Endometrial microvascular endothelial cells (primary cell): ENCODE data around the gene ADCY4. TPM values are rescaled to one million over a fixed set of nuclear protein-coding genes. Genes with fewer than 3 reads are reported as not detected.
"Not testable (repeated sequence)": the region's sequence is repeated elsewhere in the genome, so short reads cannot be mapped to it uniquely, and the experiment has no call there.

Experiments used
- in situ Hi-C: cut with HindIII; loops from 2 replicates; pipeline ENCODE4 v1.10.0; 2017; ENCODE audit warnings: low sequenced_read_pairs, low pct_unique_long_range_greater_than_20kb; ENCODE audit errors: inconsistent ontology term
- total RNA-seq: library from RNA; depleted of rRNA; stranded (reverse); fragments of >200 nt; gene quantifications from one replicate; pipeline ENCODE4 v1.2.3, GENCODE V29; 2015; ENCODE audit errors: inconsistent ontology term

Gene ADCY4
- total RNA-seq, 1 donor from 2014 or later = 13.9 TPM

DNA sequence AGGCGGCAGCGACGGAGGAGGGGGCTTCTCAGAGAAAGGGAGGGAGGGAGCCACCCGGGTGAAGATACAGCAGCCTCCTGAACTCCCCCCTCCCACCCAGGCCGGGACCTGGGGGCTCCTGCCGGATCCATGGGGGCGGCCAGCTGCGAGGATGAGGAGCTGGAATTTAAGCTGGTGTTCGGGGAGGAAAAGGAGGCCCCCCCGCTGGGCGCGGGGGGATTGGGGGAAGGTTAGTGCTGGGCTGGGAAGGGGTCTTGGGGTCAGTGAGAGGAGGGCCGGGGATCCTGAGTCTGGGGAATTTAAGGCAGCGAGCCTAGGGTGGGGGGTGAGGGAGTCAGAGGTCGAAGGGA, 33.3 kb upstream of the ADCY4 start:
- in situ Hi-C loops = loop anchor here (5.0 kb wide), 1 partner anchor 69 kb away; no protein-coding TSS in a partner anchor

DNA sequence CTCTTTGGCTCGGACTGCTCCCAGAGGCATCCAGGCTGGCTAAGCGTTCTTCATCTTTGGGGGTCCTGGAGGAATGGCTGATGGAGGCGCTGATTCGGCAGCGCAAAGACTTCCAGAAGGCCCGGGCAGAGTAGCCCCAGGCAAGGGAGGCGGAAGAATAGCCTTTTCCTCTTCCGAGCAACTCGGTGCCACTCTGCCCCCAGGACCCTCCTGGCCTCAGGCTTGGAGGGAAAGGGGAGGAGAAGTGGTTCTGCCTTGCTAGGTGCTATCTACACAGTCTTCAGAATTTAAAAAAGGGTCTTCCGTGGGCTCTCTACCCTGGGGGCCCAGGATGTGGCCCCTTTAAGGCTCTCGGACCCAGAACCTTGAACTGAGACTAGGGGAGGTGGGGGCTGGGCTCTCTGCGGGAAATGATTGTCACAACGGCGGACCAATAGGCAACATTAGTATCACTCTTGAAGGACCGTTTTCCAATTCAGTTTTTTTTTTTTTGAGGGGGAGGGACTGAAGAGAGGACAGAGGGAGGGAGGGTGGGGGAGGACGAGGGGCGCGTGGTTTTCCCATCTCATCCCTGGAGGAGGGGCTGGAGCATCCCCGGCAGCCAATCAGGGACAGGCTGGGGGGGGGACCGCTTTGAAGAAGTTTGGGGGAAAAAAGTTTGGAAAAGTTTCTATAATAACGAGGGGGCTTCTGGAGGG, 32.8 kb upstream of the ADCY4 start, which contains the start of gene NFATC4:
Gene NFATC4, plus strand, starts transcription at position 671 of the 698 bp plus-strand sequence. CDS start 157 bp downstream, outside the sequence.
- in situ Hi-C loops = loop anchor here (5.0 kb wide), 1 partner anchor 70 kb away; no protein-coding TSS in a partner anchor

DNA sequence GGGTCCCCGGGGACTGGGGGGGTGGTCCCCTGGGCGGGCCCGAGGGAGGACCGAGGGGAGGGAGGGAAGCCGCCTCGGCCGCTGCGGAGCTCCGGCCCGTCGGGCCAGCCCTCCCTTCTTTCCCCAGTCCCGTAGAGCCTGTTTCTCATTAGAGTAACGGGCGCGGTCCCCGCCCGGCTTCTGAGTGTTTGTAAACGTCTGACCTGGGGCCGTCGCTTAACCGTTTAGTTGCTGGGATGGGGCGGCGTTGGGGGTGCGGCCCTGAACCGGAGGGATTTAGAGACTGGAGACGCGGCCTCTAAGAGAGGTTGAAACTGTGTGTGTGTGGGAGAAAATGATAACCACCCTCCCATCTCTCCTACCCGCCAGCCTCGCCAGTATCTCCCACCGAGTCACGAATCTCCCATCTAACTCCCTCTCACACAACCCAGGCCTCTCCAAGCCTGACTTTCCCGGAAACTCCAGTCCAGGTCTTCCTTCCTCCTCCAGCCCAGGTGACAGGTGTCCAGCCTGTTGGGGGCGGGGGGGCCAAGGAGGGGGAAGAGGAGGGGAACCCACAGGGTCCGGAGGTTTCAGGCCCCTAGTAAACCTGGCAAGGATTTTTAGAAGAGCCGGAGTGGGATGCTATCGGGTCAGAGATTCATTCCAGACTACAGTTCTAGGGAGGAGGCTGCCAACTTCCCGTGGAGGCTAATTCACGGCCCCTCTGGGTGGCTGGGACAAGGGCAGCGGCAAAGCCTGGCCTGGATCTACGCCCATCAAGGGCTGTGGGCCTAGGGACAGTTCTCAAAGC, 32.0 kb upstream of the ADCY4 start:
- in situ Hi-C loops = loop anchor here (5.0 kb wide), 1 partner anchor 70 kb away; no protein-coding TSS in a partner anchor

DNA sequence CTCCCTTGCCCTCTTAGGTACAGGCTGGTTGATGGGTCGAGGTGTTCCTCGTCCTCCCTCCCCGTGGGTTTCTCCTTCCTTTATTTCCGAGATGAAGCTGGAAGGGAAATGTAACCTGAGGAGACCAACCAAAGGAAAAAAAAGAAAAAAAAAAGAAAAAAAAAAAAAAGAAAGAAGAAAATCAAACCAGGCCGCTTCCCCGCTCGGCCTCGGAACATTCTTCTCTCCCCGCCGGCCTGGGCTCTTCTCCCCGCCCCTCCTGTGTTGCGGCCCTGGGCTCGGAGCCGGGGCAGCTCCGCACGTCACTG, 31.5 kb upstream of the ADCY4 start:
- in situ Hi-C loops = loop anchor here (5.0 kb wide), 1 partner anchor 71 kb away; no protein-coding TSS in a partner anchor

DNA sequence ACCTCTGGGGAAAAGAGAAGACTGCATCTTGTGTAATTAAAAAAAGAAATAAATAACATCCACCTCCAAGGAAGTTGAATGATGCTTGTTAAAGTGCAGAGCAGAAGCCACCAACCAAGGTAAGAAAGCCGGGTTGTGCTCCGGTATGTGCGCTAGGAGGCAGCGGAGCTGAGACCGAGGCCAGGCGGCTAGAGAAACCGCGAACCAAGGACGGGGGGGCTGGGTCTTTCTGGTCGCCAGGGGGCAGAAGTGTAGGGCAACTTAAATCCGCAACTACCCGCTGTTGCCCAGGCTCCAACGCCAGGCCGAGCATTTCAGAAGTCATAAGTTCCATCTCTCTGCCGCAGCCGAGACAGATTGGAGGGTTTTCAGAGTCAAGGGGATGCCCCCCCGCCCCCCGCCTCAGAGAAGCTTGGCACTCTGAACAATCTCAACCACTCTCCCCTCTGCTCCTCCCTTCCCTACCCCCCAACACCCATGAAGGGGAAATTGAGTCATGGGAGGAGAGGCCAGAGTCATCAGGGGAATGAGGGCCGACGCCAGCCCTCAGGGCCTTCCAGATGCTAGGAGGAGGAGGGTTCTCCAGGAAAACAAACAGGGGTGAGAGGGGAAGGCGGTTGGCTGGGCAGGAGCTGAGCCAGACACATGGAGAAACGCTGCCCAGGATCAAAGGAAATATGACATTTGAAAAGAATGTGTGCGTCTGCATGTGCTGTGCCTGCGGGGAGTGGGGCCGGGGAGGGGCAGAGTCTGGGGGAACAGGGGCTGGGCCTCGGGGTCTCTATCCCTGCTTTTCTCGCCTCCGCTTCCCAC, 30.9 kb upstream of the ADCY4 start:
- in situ Hi-C loops = loop anchor here (5.0 kb wide), 1 partner anchor 71 kb away; no protein-coding TSS in a partner anchor

DNA sequence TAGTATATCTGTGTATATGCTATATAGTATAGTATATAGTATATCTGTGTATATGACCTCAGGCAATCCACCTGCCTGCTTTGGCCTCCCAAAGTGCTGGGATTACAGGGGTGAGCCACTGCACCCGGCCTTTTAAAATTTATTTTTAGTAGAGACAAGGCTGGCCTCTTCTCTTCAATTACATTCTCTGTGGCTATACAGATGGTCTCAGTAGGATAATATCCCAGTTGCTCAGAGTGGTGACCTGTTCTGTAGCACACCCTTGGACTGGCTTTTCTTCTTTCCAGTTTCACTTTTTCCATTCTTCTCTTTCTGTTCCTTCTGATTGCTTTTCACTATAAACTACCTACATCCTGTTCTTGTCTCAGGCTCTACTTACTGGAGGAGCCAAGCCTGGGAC, 30.0 kb upstream of the ADCY4 start:
- in situ Hi-C loops = loop anchor here (5.0 kb wide), 1 partner anchor 72 kb away; no protein-coding TSS in a partner anchor

DNA sequence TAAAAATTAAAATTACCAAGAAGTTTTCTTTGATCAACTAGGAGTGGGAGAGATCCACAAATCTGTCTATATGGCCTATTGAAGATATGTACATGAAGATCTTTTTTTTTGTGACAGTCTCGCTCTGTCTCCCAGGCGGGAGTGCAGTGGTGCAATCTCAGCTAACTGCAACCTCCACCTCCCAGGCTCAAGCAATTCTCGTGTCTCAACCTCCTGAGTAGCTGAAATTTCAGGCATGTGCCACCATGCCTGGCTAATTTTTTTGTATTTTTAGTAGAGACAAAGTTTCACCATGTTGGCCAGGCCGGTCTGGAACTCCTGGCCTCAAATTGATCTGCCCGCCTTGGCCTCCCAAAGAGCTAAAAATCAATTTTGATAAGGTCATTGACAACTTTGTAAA, 28.5 kb upstream of the ADCY4 start:
- in situ Hi-C loops = no loop called here

DNA sequence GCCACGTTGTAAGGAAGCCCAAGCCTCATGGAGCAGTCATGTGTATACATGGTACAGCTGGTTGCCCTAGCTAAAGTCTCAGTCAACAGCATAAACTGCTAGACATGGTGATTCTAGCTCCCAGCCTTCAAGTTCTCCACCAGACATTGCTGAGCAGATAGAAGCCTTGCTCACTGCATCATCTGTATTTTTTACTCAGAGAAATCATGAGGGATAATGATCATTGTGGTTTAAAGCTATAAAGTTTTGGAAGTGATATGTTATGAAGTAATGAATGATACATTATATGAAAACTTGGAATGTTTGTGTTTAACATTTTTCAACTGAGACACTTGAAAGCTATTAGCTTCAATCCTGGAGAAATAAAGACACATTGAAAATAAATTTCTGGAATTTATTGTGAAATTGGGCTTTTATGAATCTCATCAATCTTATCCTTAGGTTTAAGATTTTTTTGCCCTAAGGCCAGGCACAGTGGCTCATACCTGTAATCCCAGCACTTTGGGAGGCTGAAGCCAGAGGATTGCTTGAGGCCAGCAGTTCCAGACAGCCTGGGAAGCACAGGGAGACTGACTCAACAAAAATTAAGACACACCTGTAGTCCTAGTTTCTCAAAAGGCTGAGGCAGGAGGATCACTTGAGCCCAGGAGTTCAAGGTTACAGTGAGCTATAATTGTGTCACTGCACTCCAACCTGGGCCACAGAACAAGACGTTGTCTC, 27.5 kb upstream of the ADCY4 start:
- in situ Hi-C loops = no loop called here

DNA sequence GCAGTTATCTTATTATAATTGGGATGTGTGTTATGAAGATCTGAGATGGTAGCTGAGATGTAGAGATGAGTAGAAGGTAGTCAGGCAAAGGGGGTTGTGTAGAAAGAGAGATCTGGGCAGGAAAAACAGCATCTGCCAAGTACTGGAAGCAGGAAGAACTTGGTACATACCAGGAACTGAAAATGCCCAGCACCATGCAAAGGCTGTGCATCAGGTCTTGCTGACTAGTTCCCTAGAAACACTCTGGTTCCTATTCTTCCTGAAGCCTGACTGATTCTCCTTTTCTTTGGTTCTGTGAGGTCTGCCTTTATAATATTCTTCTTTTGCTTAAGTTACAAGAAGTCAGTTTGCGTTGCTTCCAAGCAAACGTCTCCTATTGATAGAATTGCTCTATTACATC, 26.5 kb upstream of the ADCY4 start:
- in situ Hi-C loops = no loop called here

DNA sequence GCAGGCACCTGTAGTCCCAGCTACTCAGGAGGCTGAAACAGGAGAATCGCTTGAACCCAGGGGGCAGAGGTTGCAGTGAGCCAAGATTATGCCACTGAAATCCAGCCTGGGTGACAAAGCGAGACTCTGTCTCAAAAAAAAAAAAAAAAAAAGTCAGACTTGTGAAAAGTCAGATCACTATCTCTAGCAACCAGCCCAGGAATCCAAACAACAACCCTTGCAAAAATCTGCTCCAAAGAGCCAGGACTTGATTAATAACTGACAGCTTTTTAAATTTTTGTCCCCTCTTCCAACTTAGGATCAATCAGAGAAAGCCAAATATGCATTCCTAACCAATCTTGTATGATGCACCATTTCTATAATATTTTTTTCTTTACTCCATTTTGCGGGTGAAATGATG, 25.4 kb upstream of the ADCY4 start:
- in situ Hi-C loops = no loop called here

DNA sequence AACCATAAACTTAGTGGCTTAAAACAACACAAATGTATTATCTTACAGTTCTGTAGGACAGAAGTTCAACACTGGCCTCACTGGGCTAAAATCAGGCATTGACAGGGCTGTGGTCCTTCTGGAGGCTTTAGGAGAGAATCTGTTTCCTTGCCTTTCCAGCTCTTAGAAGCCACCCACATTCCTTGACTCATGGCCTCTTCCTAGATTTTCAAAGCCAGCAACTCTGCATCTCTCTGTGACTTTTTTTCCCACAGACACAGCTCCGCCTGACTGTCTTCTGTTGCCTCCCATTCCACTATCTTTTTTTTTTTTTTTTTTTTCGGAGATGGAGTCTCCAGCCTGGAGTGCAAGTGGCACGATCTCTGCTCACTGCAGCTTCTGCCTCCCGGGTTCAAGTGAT, 21.3 kb upstream of the ADCY4 start:
- in situ Hi-C loops = no loop called here

DNA sequence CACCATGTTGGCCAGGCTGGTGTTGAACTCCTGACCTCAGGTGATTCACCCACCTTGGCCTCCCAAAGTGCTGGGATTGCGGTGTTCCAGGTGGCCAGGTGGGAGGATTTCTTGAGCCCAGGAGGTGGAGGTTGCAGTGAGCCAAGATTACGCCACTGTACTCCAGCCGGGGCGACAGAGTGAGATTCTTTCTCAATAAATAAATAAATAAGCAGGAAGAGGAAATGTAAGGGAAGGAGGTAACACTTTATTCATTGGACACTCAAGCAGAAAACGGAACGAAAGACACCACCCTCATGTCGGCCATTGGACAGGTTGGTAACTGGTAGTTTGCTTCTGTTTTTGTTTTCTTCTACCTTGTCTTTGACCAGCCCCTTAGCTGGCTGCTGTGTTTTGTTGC, 20.1 kb upstream of the ADCY4 start:
- in situ Hi-C loops = no loop called here

DNA sequence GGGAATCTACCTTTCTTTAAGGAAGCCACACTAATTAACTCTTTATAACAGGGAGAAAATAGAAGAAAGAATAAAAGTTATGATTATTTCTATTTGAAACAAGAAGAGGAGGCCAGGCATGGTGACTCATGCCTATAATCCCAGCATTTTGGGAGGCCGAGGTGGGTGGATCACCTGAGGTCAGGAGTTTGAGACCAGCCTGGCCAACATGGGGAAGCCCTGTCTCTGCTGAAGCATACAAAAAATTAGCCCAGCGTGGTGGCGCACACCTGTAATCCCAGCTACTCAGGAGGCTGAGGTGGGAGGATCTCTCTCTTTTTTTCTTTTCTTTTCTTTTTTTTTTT, 19.6 kb upstream of the ADCY4 start:
- in situ Hi-C loops = not testable (repeated sequence)

DNA sequence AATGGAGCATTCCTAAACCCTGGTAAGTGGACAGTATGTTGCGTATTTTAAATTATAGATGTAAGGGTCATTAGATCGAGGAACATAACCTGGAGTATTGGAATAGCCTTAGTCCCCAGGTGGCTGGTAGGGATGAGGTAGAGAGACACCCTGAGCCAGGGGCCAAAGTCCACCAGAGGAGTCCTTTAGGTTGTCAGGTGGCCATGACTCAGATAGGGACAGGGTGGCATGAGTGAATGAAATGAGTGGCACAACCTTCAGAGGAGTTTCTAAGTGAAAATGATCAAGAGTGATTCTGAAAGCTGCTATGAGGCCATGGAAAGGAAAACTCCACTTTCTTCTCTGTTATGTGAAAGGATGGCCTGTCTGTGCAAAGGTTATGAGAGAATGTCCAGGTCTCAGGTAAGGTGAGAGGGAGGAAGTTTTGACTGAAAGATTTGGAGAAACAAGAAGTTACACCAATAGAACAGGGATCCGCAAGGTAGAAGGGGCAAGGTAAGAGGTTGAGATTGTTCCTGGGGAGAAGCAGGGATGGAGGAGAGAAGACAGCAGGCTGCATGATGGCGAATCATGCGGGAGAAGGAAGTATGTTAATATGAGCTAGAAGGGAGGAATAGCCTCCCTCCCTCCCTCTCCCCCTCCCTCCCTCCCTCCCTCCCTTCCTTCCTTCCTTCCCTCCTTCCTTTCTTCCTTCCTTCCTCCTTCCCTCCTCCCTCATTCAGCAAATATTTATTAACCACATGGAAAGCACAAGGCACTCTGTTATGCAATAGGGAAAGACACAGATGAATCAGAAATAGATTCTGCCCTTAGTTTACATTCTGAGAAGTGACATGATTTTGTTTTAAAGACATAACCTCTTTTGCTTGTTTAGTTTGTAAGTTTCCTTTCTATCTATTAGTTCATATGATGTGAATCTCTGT, 18.9 kb upstream of the ADCY4 start:
- in situ Hi-C loops = no loop called here

DNA sequence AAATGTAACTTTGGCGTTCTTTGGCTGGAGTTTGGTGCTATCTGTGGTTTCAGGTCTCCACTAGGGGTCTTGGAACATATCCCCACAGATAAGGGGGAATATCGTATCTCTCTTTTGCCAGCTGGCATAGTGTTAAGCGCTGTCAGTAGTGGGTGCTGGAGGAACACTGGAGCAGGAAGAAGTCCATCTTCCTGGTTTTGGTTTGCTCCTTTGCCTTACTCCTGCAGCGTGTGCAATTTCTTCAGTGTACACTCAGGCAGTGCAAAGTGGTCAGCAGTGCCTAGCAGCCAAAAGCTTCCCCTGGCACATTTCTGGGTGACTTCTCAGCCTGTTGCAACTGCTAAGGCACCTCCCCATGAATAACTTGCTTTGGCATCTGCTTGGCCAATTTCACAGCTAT, 16.6 kb upstream of the ADCY4 start:
- in situ Hi-C loops = no loop called here

DNA sequence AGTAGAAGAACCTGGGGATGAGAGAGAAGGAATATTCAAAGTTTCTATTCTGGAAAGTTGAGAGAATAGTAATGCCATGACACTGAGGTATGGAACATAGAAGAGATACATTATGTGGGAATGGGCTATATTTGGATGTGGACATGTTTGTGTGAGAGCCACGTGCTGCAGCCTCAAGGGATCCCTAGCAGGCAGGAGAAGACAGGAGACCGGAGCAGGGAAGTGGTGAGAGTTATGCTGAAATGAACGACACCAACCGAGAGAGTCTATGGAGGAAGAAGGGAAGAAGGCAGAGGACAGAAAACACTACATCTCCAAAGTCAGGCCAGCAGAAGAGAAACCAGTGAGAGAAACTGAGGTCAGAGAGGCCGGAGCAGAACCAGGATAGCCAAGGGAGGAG, 14.9 kb upstream of the ADCY4 start:
- in situ Hi-C loops = no loop called here

DNA sequence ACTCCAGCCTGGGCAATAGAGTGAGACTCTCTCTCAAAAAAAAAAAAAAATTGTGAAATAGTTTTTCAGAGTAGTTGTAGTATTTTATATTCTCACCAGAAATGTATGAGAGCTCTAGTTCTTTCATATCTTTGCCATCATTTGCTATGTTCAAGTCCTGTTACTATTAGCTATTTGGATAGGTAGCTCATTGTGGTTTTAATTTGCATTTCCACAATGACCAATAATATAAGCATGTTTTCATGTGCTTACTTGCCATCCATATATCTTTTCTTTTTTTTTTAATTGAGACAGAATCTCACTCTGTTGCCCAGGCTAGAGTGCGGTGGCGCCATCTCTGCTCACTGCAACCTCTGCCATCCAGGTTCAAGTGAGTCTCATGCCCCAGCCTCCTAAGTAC, 13.3 kb upstream of the ADCY4 start:
- in situ Hi-C loops = no loop called here

DNA sequence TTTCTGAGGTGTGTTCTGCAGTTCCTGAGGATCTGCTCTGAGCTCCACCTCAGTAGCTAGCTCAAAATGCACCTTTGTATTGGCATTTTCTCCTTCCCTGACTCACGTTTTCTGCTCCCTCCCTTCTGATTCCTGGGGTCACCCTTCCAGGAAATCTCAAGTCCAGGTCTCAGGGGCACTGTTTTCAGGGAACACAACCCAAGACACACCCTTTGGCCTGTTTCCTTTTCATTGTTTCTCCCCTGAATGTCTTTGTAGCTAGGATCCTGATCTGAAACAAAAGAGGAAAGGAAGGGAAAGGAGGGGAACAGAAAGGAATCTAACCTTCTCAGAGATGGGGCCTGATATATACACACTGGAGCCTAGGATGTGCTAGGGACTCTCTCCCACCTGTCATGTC, 12.3 kb upstream of the ADCY4 start:
- in situ Hi-C loops = no loop called here
